H9 (cell line): ENCODE results near the gene SBK3. TPM values are rescaled to one million over a fixed set of nuclear protein-coding genes. Genes with fewer than 3 reads are reported as not detected.

Experiments
- DNase-seq: peaks from one replicate; pipeline ENCODE4 v3.0.0-alpha.2; 2017
- H2AFZ ChIP-seq: one replicate; pipeline ENCODE4 v1.6.1; 2013; ENCODE audit warnings: mild to moderate bottlenecking, low read length, control low read depth, moderate library complexity
- H2AK5ac ChIP-seq: 2 replicates; pipeline ENCODE4 v1.6.1; 2013; ENCODE audit warnings: low read length, control low read depth, mixed read lengths; ENCODE audit not compliant: insufficient read length
- H2BK120ac ChIP-seq: one replicate; pipeline ENCODE4 v1.6.1; 2013; ENCODE audit warnings: low read depth, mild to moderate bottlenecking, low read length, control low read depth, inconsistent platforms; ENCODE audit not compliant: poor library complexity, severe bottlenecking
- H2BK12ac ChIP-seq: 2 replicates; pipeline ENCODE4 v1.6.1; 2013; ENCODE audit warnings: low read length, control low read depth, mixed read lengths, low read depth; ENCODE audit not compliant: insufficient read length
- H2BK15ac ChIP-seq: 2 replicates; pipeline ENCODE4 v1.6.1; 2013; ENCODE audit warnings: low read depth, low read length, control low read depth
- H2BK20ac ChIP-seq: one replicate; pipeline ENCODE4 v1.6.1; 2013; ENCODE audit warnings: low read depth, mild to moderate bottlenecking, low read length, control low read depth, inconsistent platforms; ENCODE audit not compliant: poor library complexity, severe bottlenecking
- H2BK5ac ChIP-seq: 2 replicates; pipeline ENCODE4 v1.6.1; 2013; ENCODE audit warnings: low read length, control low read depth, mixed read lengths; ENCODE audit not compliant: insufficient read length
- H3K14ac ChIP-seq: 2 replicates; pipeline ENCODE4 v1.6.1; 2013; ENCODE audit warnings: low read length, control low read depth; ENCODE audit not compliant: insufficient read depth
- H3K18ac ChIP-seq: 2 replicates; pipeline ENCODE4 v1.6.1; 2013; ENCODE audit warnings: low read depth, mild to moderate bottlenecking, mixed read lengths, low read length, control low read depth; ENCODE audit not compliant: insufficient read length
- H3K23ac ChIP-seq: 2 replicates; pipeline ENCODE4 v1.6.1; 2013; ENCODE audit warnings: low read length, control low read depth, mixed read lengths, low read depth; ENCODE audit not compliant: insufficient read length
- H3K23me2 ChIP-seq: 2 replicates; pipeline ENCODE4 v1.6.1; 2013; ENCODE audit warnings: low read depth, mild to moderate bottlenecking, mixed read lengths, low read length, control low read depth; ENCODE audit not compliant: insufficient read length, poor library complexity, severe bottlenecking
- H3K27ac ChIP-seq: 2 replicates; pipeline ENCODE4 v1.5.1; 2013; ENCODE audit warnings: low read length, control low read depth, mixed read lengths, low read depth; ENCODE audit not compliant: insufficient read length
- H3K27me3 ChIP-seq: 2 replicates; pipeline ENCODE4 v1.6.1; 2013; ENCODE audit warnings: low read length, control low read depth, inconsistent platforms; ENCODE audit not compliant: insufficient read depth
- H3K4ac ChIP-seq: 2 replicates; pipeline ENCODE4 v1.6.1; 2013; ENCODE audit warnings: low read depth, mild to moderate bottlenecking, control low read depth, inconsistent platforms, low read length, moderate library complexity
- H3K4me1 ChIP-seq: 2 replicates; pipeline ENCODE4 v1.6.1; 2013; ENCODE audit warnings: low read length, control low read depth, inconsistent platforms; ENCODE audit not compliant: insufficient read depth
- H3K4me2 ChIP-seq: 2 replicates; pipeline ENCODE4 v1.6.1; 2013; ENCODE audit warnings: low read length, control low read depth, mixed read lengths; ENCODE audit not compliant: insufficient read length, insufficient read depth
- H3K56ac ChIP-seq: 2 replicates; pipeline ENCODE4 v1.6.1; 2013; ENCODE audit warnings: low read depth, mild to moderate bottlenecking, mixed read lengths, low read length, control low read depth; ENCODE audit not compliant: insufficient read length
- H3K79me1 ChIP-seq: 2 replicates; pipeline ENCODE4 v1.6.1; 2013; ENCODE audit warnings: low read depth, mild to moderate bottlenecking, moderate library complexity, low read length, control low read depth, inconsistent platforms; ENCODE audit not compliant: insufficient read depth, poor library complexity, severe bottlenecking
- H3K79me2 ChIP-seq: 2 replicates; pipeline ENCODE4 v1.6.1; 2013; ENCODE audit warnings: low read length, control low read depth, inconsistent platforms; ENCODE audit not compliant: insufficient read depth
- H3K9ac ChIP-seq: 2 replicates; pipeline ENCODE4 v1.6.1; 2013; ENCODE audit warnings: low read length, control low read depth, mixed read lengths; ENCODE audit not compliant: insufficient read length; ENCODE audit errors: extremely low read depth
- H3K9me3 ChIP-seq: one replicate; pipeline ENCODE4 v1.6.1; 2013; ENCODE audit warnings: low read depth, low read length, inconsistent platforms; ENCODE audit not compliant: control insufficient read depth
- H3T11ph ChIP-seq: one replicate; pipeline ENCODE4 v1.6.1; 2013; ENCODE audit warnings: mild to moderate bottlenecking, low read length, control low read depth, inconsistent platforms
- H4K20me1 ChIP-seq: one replicate; pipeline ENCODE4 v1.6.1; 2013; ENCODE audit not compliant: control insufficient read depth, insufficient read length, insufficient read depth
- H4K5ac ChIP-seq: 2 replicates; pipeline ENCODE4 v1.6.1; 2013; ENCODE audit warnings: low read depth, mild to moderate bottlenecking, mixed read lengths, low read length, control low read depth; ENCODE audit not compliant: insufficient read length
- H4K8ac ChIP-seq: replicated peaks from 2 replicates; pipeline ENCODE4 v1.6.1; 2013; ENCODE audit warnings: low read length, control low read depth, mixed read lengths, low read depth; ENCODE audit not compliant: insufficient read length
- H4K91ac ChIP-seq: 2 replicates; pipeline ENCODE4 v1.6.1; 2013; ENCODE audit warnings: low read depth, mild to moderate bottlenecking, moderate library complexity, mixed read lengths, low read length, control low read depth; ENCODE audit not compliant: insufficient read length
- H3K27ac Mint-ChIP-seq, 3 experiments: 2 replicates in 2 of 3; 3 replicates in 1 of 3; pipeline ENCODE4 v1.8.0; 2020 to 2021; ENCODE audit warnings: mixed read lengths in 3 of 3, mild to moderate bottlenecking in 1 of 3, moderate library complexity in 1 of 3
- H3K27me3 Mint-ChIP-seq: 2 replicates; pipeline ENCODE4 v1.8.0; 2021; ENCODE audit warnings: low read depth, mild to moderate bottlenecking, moderate library complexity, mixed read lengths
- H3K36me3 Mint-ChIP-seq, 3 experiments: 2 replicates in 2 of 3; 3 replicates in 1 of 3; pipeline ENCODE4 v1.8.0; 2020 to 2021; ENCODE audit warnings: low read depth in 3 of 3, mixed read lengths in 3 of 3; ENCODE audit not compliant: insufficient read depth in 1 of 3
- H3K4me1 Mint-ChIP-seq, 2 experiments: 2 replicates each; pipeline ENCODE4 v1.8.0; 2020; ENCODE audit warnings: mixed read lengths in 2 of 2
- H3K4me3 Mint-ChIP-seq, 2 experiments: 2 replicates in 1 of 2; 3 replicates in 1 of 2; pipeline ENCODE4 v1.8.0; 2020 to 2021; ENCODE audit warnings: mild to moderate bottlenecking in 2 of 2, mixed read lengths in 2 of 2, moderate library complexity in 1 of 2
- H3K9me3 Mint-ChIP-seq, 2 experiments: 2 replicates in 1 of 2; 3 replicates in 1 of 2; pipeline ENCODE4 v1.8.0; 2020; ENCODE audit warnings: mild to moderate bottlenecking in 2 of 2, mixed read lengths in 2 of 2, moderate library complexity in 1 of 2
- WGBS: extraction: QIAGEN DNeasy Blood & Tissue Kit; methylation state at CpG from one replicate; pipeline ENCODE4 v1.1.7; 2013; ENCODE audit warnings: missing lambda C conversion rate, low lambda C conversion rate, mixed read lengths; ENCODE audit not compliant: insufficient read length; ENCODE audit errors: extremely low coverage; 5-methylcytosine and 5-hydroxymethylcytosine counted together
- total RNA-seq: library from RNA; stranded (reverse); gene quantifications from 2 replicates; pipeline ENCODE4 v1.2.1, GENCODE V29; 2021
- TF ChIP-seq, protein P1 (sequence below): fragments of 200-600 bp; sonication (generic); conservative IDR thresholded peaks from 3 replicates; pipeline ENCODE4 v1.8.0; 2021; ENCODE audit warnings: antibody characterized with exemption, mild to moderate bottlenecking

SBK3 gene
- total RNA-seq, 1 experiment from 2014 or later: 0.70 TPM

DNA sequence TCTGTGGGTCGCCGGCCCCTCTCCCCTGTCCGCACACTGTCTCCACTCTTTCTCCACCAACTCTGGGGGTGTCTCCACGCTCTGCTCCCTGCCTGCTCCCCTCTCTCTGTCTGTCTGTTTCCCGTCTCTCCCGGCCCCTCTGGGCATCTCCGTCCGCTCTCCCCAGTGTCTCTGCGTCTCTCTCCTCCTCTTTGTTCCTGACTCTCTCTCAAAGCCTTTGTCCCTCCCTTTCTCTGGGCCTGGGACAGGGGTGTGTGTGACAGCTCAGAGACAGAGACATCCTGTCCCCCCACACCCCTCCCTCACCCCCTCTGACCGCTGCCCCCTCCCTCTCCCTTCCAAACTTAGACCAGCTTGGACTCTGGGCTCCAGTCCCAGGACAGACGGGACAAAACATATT lies 668 bp upstream of the SBK3 start:
- peaks cover 2 to 14% of the 10 kb centered on the region in 2 experiments; a peak in 2 of 5 replicates for H3K9me3 Mint-ChIP-seq
- Histone ChIP-seq H3K4me2 (no peak overlapping the region), H3K14ac (no peak overlapping the region)

More for the DNA sequence above, 668 bp upstream of the SBK3 start:
- Histone ChIP-seq H4K20me1 (no peaks in the 10 kb centered on the region), H4K8ac (no peak overlapping the region), H3K9me3 (no peaks in the 10 kb centered on the region), H3K4ac (no peak overlapping the region), H4K91ac (no peak overlapping the region), H3K56ac (no peak overlapping the region), H2BK120ac (no peak overlapping the region), H3K79me2 (no peaks in the 10 kb centered on the region), H3K23ac (no peak overlapping the region), H3K18ac (no peak overlapping the region), H3K9ac (no peak overlapping the region), H3K79me1 (no peaks in the 10 kb centered on the region), H3T11ph (no peak overlapping the region), H2BK20ac (no peak overlapping the region), H3K23me2 (peaks cover 7% of the 10 kb centered on the region), H2AFZ (no peak overlapping the region), H3K27me3 (no peaks in the 10 kb centered on the region), H2AK5ac (no peak overlapping the region), H2BK5ac (no peak overlapping the region), H2BK15ac (no peak overlapping the region), H3K27ac (no peak overlapping the region), H2BK12ac (no peak overlapping the region), H3K4me1 (no peaks in the 10 kb centered on the region), H4K5ac (no peak overlapping the region)
- DNase-seq: no peak
- no CpG with 5 or more reads among the region's 11 CpGs for WGBS
- Mint-ChIP-seq H3K27me3 (peaks cover 16% of the 10 kb centered on the region), H3K27ac (no peak overlapping the region; a peak in 1 of 7 replicates), H3K36me3 (no peaks in the 10 kb centered on the region; a peak in 1 of 7 replicates), H3K4me1 (peaks cover 20 to 43% of the 10 kb centered on the region in 2 experiments), H3K4me3 (peak overlapping the region in 1 of 2 experiments; percentile 28; a peak in 1 of 5 replicates)
- TF ChIP-seq, protein P1, sequence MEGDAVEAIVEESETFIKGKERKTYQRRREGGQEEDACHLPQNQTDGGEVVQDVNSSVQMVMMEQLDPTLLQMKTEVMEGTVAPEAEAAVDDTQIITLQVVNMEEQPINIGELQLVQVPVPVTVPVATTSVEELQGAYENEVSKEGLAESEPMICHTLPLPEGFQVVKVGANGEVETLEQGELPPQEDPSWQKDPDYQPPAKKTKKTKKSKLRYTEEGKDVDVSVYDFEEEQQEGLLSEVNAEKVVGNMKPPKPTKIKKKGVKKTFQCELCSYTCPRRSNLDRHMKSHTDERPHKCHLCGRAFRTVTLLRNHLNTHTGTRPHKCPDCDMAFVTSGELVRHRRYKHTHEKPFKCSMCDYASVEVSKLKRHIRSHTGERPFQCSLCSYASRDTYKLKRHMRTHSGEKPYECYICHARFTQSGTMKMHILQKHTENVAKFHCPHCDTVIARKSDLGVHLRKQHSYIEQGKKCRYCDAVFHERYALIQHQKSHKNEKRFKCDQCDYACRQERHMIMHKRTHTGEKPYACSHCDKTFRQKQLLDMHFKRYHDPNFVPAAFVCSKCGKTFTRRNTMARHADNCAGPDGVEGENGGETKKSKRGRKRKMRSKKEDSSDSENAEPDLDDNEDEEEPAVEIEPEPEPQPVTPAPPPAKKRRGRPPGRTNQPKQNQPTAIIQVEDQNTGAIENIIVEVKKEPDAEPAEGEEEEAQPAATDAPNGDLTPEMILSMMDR: no peak
